Mesothelial cell of epicardium (in vitro differentiated cells): ENCODE measurements around the gene FAAH2. TPM values are rescaled to one million over a fixed set of nuclear protein-coding genes. Genes with fewer than 3 reads are reported as not detected.
"Not testable (repeated sequence)": the region's sequence is repeated elsewhere in the genome, so short reads cannot be mapped to it uniquely, and the experiment has no call there.

ENCODE experiments used
- DNase-seq, 2 experiments: peaks; one replicate each; pipeline ENCODE4 v3.0.0; 2021; ENCODE audit warnings: low spot score in 2 of 2; ENCODE audit not compliant: unreplicated experiment in 2 of 2
- H3K27ac Mint-ChIP-seq: 2 replicates; pipeline ENCODE4 v1.8.0; 2021; ENCODE audit warnings: mixed read lengths
- H3K27me3 Mint-ChIP-seq: 2 replicates; pipeline ENCODE4 v1.8.0; 2021; ENCODE audit warnings: low read depth, mixed read lengths
- H3K36me3 Mint-ChIP-seq: 2 replicates; pipeline ENCODE4 v1.8.0; 2021; ENCODE audit warnings: mixed read lengths
- H3K4me1 Mint-ChIP-seq: 2 replicates; pipeline ENCODE4 v1.8.0; 2021; ENCODE audit warnings: mixed read lengths
- H3K4me3 Mint-ChIP-seq: 2 replicates; pipeline ENCODE4 v1.8.0; 2021; ENCODE audit warnings: mild to moderate bottlenecking, moderate library complexity, mixed read lengths
- H3K9me3 Mint-ChIP-seq: 2 replicates; pipeline ENCODE4 v1.8.0; 2021; ENCODE audit warnings: mixed read lengths
- CTCF ChIP-seq: fragments of 200-600 bp; sonication (generic); IDR thresholded peaks from one replicate; pipeline ENCODE4 v1.5.0; 2021; ENCODE audit warnings: antibody characterized with exemption; ENCODE audit not compliant: unreplicated experiment
- total RNA-seq: library from RNA; stranded (reverse); gene quantifications from 3 replicates; pipeline ENCODE4 v1.2.1, GENCODE V29; 2021

Gene FAAH2
- total RNA-seq, 1 donor from 2014 or later, result 8.4 TPM

GRCh38 chrX:57380026-57380796 is 93.7 kb downstream of the FAAH2 start:
- H3K36me3 Mint-ChIP-seq, result peaks cover 17% of the 10 kb centered on the region
- no peak overlapping the region for H3K4me3 Mint-ChIP-seq
- TF ChIP-seq CTCF, result no peak
- no peak overlapping the region for H3K27ac Mint-ChIP-seq
- H3K27me3 Mint-ChIP-seq, result no peaks in the 10 kb centered on the region
- no peaks in the 10 kb centered on the region for H3K4me1 Mint-ChIP-seq
- H3K9me3 Mint-ChIP-seq, result peaks cover 49% of the 10 kb centered on the region
- no peak for DNase-seq

GRCh38 chrX:57394162-57394561 is 107.7 kb downstream of the FAAH2 start:
- H3K4me3 Mint-ChIP-seq, H3K27me3 Mint-ChIP-seq, H3K4me1 Mint-ChIP-seq, H3K27ac Mint-ChIP-seq, DNase-seq: not testable (repeated sequence)
- Mint-ChIP-seq H3K36me3 (peaks cover 23% of the 10 kb centered on the region), H3K9me3 (peaks cover 64% of the 10 kb centered on the region)

GRCh38 chrX:57403191-57403590 is 116.7 kb downstream of the FAAH2 start:
- DNase-seq, H3K4me1 Mint-ChIP-seq, H3K27ac Mint-ChIP-seq, H3K27me3 Mint-ChIP-seq, H3K4me3 Mint-ChIP-seq: not testable (repeated sequence)
- Mint-ChIP-seq H3K36me3 (peaks cover 12% of the 10 kb centered on the region), H3K9me3 (peaks cover 40% of the 10 kb centered on the region)

- Mint-ChIP-seq H3K4me3 (no peak overlapping the region), H3K4me1 (no peaks in the 10 kb centered on the region), H3K27ac (no peak overlapping the region), H3K27me3 (no peaks in the 10 kb centered on the region), H3K36me3 (peaks cover 9% of the 10 kb centered on the region), H3K9me3 (peaks cover 38% of the 10 kb centered on the region)
- DNase-seq, result no peak
- TF ChIP-seq CTCF, result no peak
Observed at GRCh38 chrX:57406149-57406548, 119.6 kb downstream of the FAAH2 start.

GRCh38 chrX:57417827-57418226 is 131.3 kb downstream of the FAAH2 start:
- Mint-ChIP-seq H3K27ac (no peak overlapping the region), H3K4me3 (no peak overlapping the region), H3K27me3 (no peaks in the 10 kb centered on the region), H3K4me1 (no peaks in the 10 kb centered on the region), H3K36me3 (peaks cover 5% of the 10 kb centered on the region), H3K9me3 (peaks cover 41% of the 10 kb centered on the region)
- no peak for TF ChIP-seq CTCF
- no peak for DNase-seq

- peaks cover 1% of the 10 kb centered on the region for H3K36me3 Mint-ChIP-seq
- H3K27ac Mint-ChIP-seq, result no peak overlapping the region
- H3K9me3 Mint-ChIP-seq, result peaks cover 30% of the 10 kb centered on the region
- H3K4me1 Mint-ChIP-seq, result no peaks in the 10 kb centered on the region
- H3K4me3 Mint-ChIP-seq, result no peak overlapping the region
- DNase-seq, result no peak
- TF ChIP-seq CTCF, result no peak
- H3K27me3 Mint-ChIP-seq, result no peaks in the 10 kb centered on the region
Observed at GRCh38 chrX:57422289-57422688, 135.8 kb downstream of the FAAH2 start.

- H3K36me3 Mint-ChIP-seq, result peaks cover 1% of the 10 kb centered on the region
- no peak for DNase-seq
- no peaks in the 10 kb centered on the region for H3K27me3 Mint-ChIP-seq
- no peak overlapping the region for H3K27ac Mint-ChIP-seq
- H3K9me3 Mint-ChIP-seq, result peaks cover 32% of the 10 kb centered on the region
- no peak overlapping the region for H3K4me3 Mint-ChIP-seq
- no peaks in the 10 kb centered on the region for H3K4me1 Mint-ChIP-seq
- TF ChIP-seq CTCF, result no peak
Observed at GRCh38 chrX:57422790-57423189, 136.3 kb downstream of the FAAH2 start.
